ENCODE results near the gene SMARCE1. TPM values are rescaled to one million over a fixed set of nuclear protein-coding genes. Genes with fewer than 3 reads are reported as not detected.

SMARCE1 gene
- total RNA-seq, 1 donor from 2014 or later, result 49.2 TPM

- Histone ChIP-seq H3K36me3 (ENCODE audit: control insufficient read depth, insufficient read depth, low read length) (no peaks in the 10 kb centered on the region), H3K27me3 (ENCODE audit: control insufficient read depth, insufficient read depth, low read length) (no peaks in the 10 kb centered on the region), H3K4me3 (ENCODE audit: low read depth, low read length) (no peak overlapping the region)
- FAIRE-seq (no peak), DNase-seq (ENCODE audit: low read depth) (no peak)
- no peak for TF ChIP-seq CTCF (IDR thresholded peaks at IDR 0.05; ENCODE audit: insufficient read depth, low read length, severe bottlenecking)
Measured at GRCh38 chr17:40645943-40646342, 1.7 kb downstream of the SMARCE1 start.

- Histone ChIP-seq H3K27me3 (ENCODE audit: control insufficient read depth, insufficient read depth, low read length) (no peaks in the 10 kb centered on the region), H3K4me3 (ENCODE audit: low read depth, low read length) (no peak overlapping the region), H3K36me3 (ENCODE audit: control insufficient read depth, insufficient read depth, low read length) (no peaks in the 10 kb centered on the region)
- FAIRE-seq (no peak), DNase-seq (ENCODE audit: low read depth) (no peak)
- TF ChIP-seq CTCF (IDR thresholded peaks at IDR 0.05; ENCODE audit: insufficient read depth, low read length, severe bottlenecking), result no peak
Measured at GRCh38 chr17:40645291-40645690, 2.3 kb downstream of the SMARCE1 start.

GRCh38 chr17:40637931-40638330 lies 9.7 kb downstream of the SMARCE1 start:
- Histone ChIP-seq H3K4me3 (ENCODE audit: low read depth, low read length) (no peak overlapping the region), H3K27me3 (ENCODE audit: control insufficient read depth, insufficient read depth, low read length) (no peaks in the 10 kb centered on the region), H3K36me3 (ENCODE audit: control insufficient read depth, insufficient read depth, low read length) (peaks cover 8% of the 10 kb centered on the region)
- FAIRE-seq (no peak), DNase-seq (ENCODE audit: low read depth) (no peak)
- no peak for TF ChIP-seq CTCF (IDR thresholded peaks at IDR 0.05; ENCODE audit: insufficient read depth, low read length, severe bottlenecking)

GRCh38 chr17:40633871-40634270 lies 13.7 kb downstream of the SMARCE1 start:
- Histone ChIP-seq H3K4me3 (ENCODE audit: low read depth, low read length) (no peak overlapping the region), H3K36me3 (ENCODE audit: control insufficient read depth, insufficient read depth, low read length) (peaks cover 14% of the 10 kb centered on the region), H3K27me3 (ENCODE audit: control insufficient read depth, insufficient read depth, low read length) (no peaks in the 10 kb centered on the region)
- FAIRE-seq, result no peak
- no peak for TF ChIP-seq CTCF (IDR thresholded peaks at IDR 0.05; ENCODE audit: insufficient read depth, low read length, severe bottlenecking)
- no peak for DNase-seq (ENCODE audit: low read depth)

- no peak for TF ChIP-seq CTCF (IDR thresholded peaks at IDR 0.05; ENCODE audit: insufficient read depth, low read length, severe bottlenecking)
- Histone ChIP-seq H3K4me3 (ENCODE audit: low read depth, low read length) (no peak overlapping the region), H3K27me3 (ENCODE audit: control insufficient read depth, insufficient read depth, low read length) (no peaks in the 10 kb centered on the region), H3K36me3 (ENCODE audit: control insufficient read depth, insufficient read depth, low read length) (peaks cover 16% of the 10 kb centered on the region)
- no peak for FAIRE-seq
- no peak for DNase-seq (ENCODE audit: low read depth)
Measured at GRCh38 chr17:40632216-40632615, 15.4 kb downstream of the SMARCE1 start.

- DNase-seq (ENCODE audit: low read depth), result no peak
- FAIRE-seq, result no peak
- TF ChIP-seq CTCF (IDR thresholded peaks at IDR 0.05; ENCODE audit: insufficient read depth, low read length, severe bottlenecking), result no peak
- no peaks in the 10 kb centered on the region for H3K27me3 ChIP-seq (ENCODE audit: control insufficient read depth, insufficient read depth, low read length)
- peaks cover 13% of the 10 kb centered on the region for H3K36me3 ChIP-seq (ENCODE audit: control insufficient read depth, insufficient read depth, low read length)
- no peak overlapping the region for H3K4me3 ChIP-seq (ENCODE audit: low read depth, low read length)
Measured at GRCh38 chr17:40629842-40630241, 17.8 kb downstream of the SMARCE1 start.

All from bronchial epithelial cell (primary cell).